Uterus (tissue), 4 donors: ENCODE results near the gene LAMTOR1. TPM values are rescaled to one million over a fixed set of nuclear protein-coding genes. Genes with fewer than 3 reads are reported as not detected.

ENCODE experiments used
- DNase-seq, 2 donors: peaks; one replicate each; pipeline ENCODE4 v3.0.0-alpha.2; 2019 to 2020
- H3K27ac ChIP-seq, 2 donors: fragments of 200-600 bp; sonication (generic); 1 replicate in 1 of 2; 2 replicates in 1 of 2; pipeline ENCODE4 v1.5.1; 2016 to 2018
- H3K27me3 ChIP-seq, 2 donors: fragments of 200-600 bp; sonication (generic); one replicate each; pipeline ENCODE4 v1.5.1; 2018 to 2019; ENCODE audit warnings: control low read depth in 1 of 2
- H3K36me3 ChIP-seq, 2 donors: fragments of 200-600 bp; sonication (generic); one replicate each; pipeline ENCODE4 v1.5.1; 2019; ENCODE audit warnings: control low read depth in 1 of 2
- H3K4me1 ChIP-seq, 2 donors: fragments of 200-600 bp; sonication (generic); one replicate each; pipeline ENCODE4 v1.5.1; 2018 to 2019; ENCODE audit warnings: control low read depth in 1 of 2
- H3K4me3 ChIP-seq, 2 donors: fragments of 200-600 bp; sonication (generic); 1 replicate in 1 of 2; 2 replicates in 1 of 2; pipeline ENCODE4 v1.5.1; 2018 to 2019; ENCODE audit warnings: mild to moderate bottlenecking in 1 of 2
- H3K9me3 ChIP-seq, 2 donors: fragments of 200-600 bp; sonication (generic); one replicate each; pipeline ENCODE4 v1.5.1; 2019; ENCODE audit warnings: control low read depth in 1 of 2
- CTCF ChIP-seq, 4 experiments: fragments of 200-600 bp in 2 of 4; fragments of 450-650 bp in 2 of 4; sonication (generic) in 2 of 4; IDR thresholded peaks; one replicate each; pipeline ENCODE4 v1.5.1; 2016 to 2019; ENCODE audit warnings: antibody characterized with exemption in 4 of 4, mild to moderate bottlenecking in 2 of 4, moderate library complexity in 1 of 4
- POLR2A ChIP-seq, 2 donors: fragments of 450-650 bp; IDR thresholded peaks; one replicate each; pipeline ENCODE4 v1.6.1; 2016; ENCODE audit warnings: antibody characterized with exemption in 2 of 2, mild to moderate bottlenecking in 1 of 2, moderate library complexity in 1 of 2
- intact Hi-C: fragments of 100-400 bp; cut with DNase I; formaldehyde crosslinking; loops from one replicate; pipeline ENCODE4 v1.15.1; 2023; ENCODE audit warnings: low total_unique reads
- total RNA-seq, 4 donors: library from RNA; depleted of rRNA in 3 of 4; stranded (reverse); fragments of >200 nt in 3 of 4; gene quantifications; one replicate each; pipeline versions ENCODE4 v1.1.0 to v1.2.4, GENCODE V29; 2014 to 2023
- donor health status: DM: yes; HTN: yes; CAD: no.

Gene LAMTOR1
- total RNA-seq, 4 donors from 2014 or later: 46.0 to 115 (median 91.5) TPM

DNA sequence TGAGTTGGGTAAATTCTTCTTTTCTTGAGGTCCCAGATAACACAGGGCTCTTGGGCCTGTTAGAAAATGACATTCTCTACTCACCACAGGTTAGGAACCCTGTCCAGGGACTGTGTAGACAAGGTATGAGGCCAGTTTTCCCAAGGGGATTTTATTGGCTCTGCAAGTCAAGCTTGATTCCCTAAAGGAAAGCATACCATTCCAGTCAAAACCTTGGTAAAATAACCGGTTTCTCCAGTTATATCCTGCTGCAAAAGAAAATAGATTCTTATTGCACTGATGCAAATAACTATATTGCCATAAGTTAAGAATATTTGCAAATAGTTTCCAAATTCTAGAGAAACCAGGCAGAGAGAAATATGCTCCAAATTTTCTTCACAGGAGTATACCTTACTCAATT, 22.9 kb upstream of the LAMTOR1 start:
- no peaks in the 10 kb centered on the region for H3K9me3 ChIP-seq
- TF ChIP-seq CTCF (IDR thresholded peaks at IDR 0.05): no peak
- no peak for TF ChIP-seq POLR2A (IDR thresholded peaks at IDR 0.05)
- H3K27ac ChIP-seq: no peak overlapping the region
- no peaks in the 10 kb centered on the region for H3K27me3 ChIP-seq
- no peak overlapping the region for H3K4me3 ChIP-seq
- intact Hi-C loops: no loop called here
- no peaks in the 10 kb centered on the region for H3K4me1 ChIP-seq
- H3K36me3 ChIP-seq: no peaks in the 10 kb centered on the region
- DNase-seq: no peak

- Histone ChIP-seq H3K9me3 (no peaks in the 10 kb centered on the region), H3K27ac (no peak overlapping the region), H3K27me3 (no peaks in the 10 kb centered on the region), H3K4me3 (no peak overlapping the region), H3K4me1 (no peaks in the 10 kb centered on the region), H3K36me3 (no peaks in the 10 kb centered on the region)
- DNase-seq: no peak
- intact Hi-C loops: no loop called here
- TF ChIP-seq POLR2A (IDR thresholded peaks at IDR 0.05) (no peak), CTCF (IDR thresholded peaks at IDR 0.05) (no peak)
These were observed 20.9 kb upstream of the LAMTOR1 start for GRCh38 chr11:72124046-72124445.

GRCh38 chr11:72123117-72123653, 20.1 kb upstream of the LAMTOR1 start:
- no peak for DNase-seq
- TF ChIP-seq CTCF (IDR thresholded peaks at IDR 0.05) (no peak), POLR2A (IDR thresholded peaks at IDR 0.05) (no peak)
- intact Hi-C loops: no loop called here
- no peak overlapping the region for H3K4me3 ChIP-seq
- no peaks in the 10 kb centered on the region for H3K4me1 ChIP-seq
- H3K27me3 ChIP-seq: no peaks in the 10 kb centered on the region
- no peaks in the 10 kb centered on the region for H3K36me3 ChIP-seq
- H3K9me3 ChIP-seq: no peaks in the 10 kb centered on the region
- H3K27ac ChIP-seq: no peak overlapping the region

GRCh38 chr11:72122607-72123006, 19.5 kb upstream of the LAMTOR1 start:
- intact Hi-C loops: no loop called here
- no peaks in the 10 kb centered on the region for H3K36me3 ChIP-seq
- no peak for DNase-seq
- TF ChIP-seq CTCF (IDR thresholded peaks at IDR 0.05) (no peak), POLR2A (IDR thresholded peaks at IDR 0.05) (no peak)
- no peak overlapping the region for H3K27ac ChIP-seq
- no peak overlapping the region for H3K4me3 ChIP-seq
- no peaks in the 10 kb centered on the region for H3K9me3 ChIP-seq
- H3K27me3 ChIP-seq: no peaks in the 10 kb centered on the region
- no peaks in the 10 kb centered on the region for H3K4me1 ChIP-seq

DNA sequence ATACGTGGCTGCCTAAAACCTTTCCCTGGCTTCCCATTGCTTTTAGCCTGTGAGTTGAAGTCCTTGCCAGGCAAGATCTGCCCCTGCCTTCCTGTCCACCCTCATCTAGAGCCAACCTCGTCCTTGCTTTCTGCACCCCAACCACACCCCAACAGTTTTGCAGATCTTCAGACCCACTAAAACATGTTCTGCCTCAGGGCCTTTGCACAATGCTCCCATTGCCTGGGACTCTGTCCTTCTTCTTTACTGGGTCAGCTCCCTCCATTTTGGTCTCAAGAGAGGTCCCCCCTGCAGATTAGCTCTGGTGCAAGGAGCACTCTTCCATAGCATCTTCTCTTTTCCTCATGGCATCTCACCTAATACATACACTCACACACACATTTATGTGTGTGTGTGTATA, 17.8 kb upstream of the LAMTOR1 start:
- Histone ChIP-seq H3K36me3 (no peaks in the 10 kb centered on the region), H3K4me1 (no peaks in the 10 kb centered on the region), H3K27ac (no peak overlapping the region), H3K27me3 (no peaks in the 10 kb centered on the region), H3K9me3 (no peaks in the 10 kb centered on the region), H3K4me3 (no peak overlapping the region)
- intact Hi-C loops: no loop called here
- TF ChIP-seq POLR2A (IDR thresholded peaks at IDR 0.05) (no peak), CTCF (IDR thresholded peaks at IDR 0.05) (no peak)
- DNase-seq: no peak
